Measurements from ENCODE around the gene ABCF1. TPM values are rescaled to one million over a fixed set of nuclear protein-coding genes. Genes with fewer than 3 reads are reported as not detected.

The ABCF1 gene
- total and polyA plus RNA-seq, 9 of the 15 experiments (the other 6 are each of a cell fraction or from before 2014, with no cell fraction given) = 41.6 to 193 (median 102) TPM

DNA sequence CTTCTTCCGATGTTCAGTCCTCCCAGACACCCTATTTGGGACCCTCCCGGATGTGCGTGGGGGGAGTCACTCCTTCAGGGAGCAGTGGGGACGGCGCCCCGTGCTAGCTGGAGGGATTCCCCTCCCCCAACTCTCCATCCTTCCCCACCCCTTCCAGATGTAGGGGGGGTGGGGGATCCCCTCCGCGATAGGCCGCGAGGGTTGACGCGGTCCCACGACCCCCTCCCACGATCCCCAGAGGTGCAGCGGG, 15.5 kb upstream of the ABCF1 start (continued):
- TF ChIP-seq ZNF324 (CRISPR knock-in tag; IDR thresholded peaks at IDR 0.05) (no peak), MITF (IDR thresholded peaks at IDR 0.05) (no peak), CC2D1A (IDR thresholded peaks at IDR 0.05) (no peak), SIN3A (IDR thresholded peaks at IDR 0.05; ENCODE audit: borderline replicate concordance in 2 of 2, control insufficient read depth in 1 of 2, low read depth in 2 of 2, low read length in 2 of 2) (peak; percentile 87 to 88; a peak in 3 of 4 replicates), TOE1 (IDR thresholded peaks at IDR 0.05; ENCODE audit: borderline replicate concordance) (no peak), TOE1 (CRISPR knock-in tag; IDR thresholded peaks at IDR 0.05; ENCODE audit: borderline replicate concordance, low read depth) (no peak), RCOR1 (IDR thresholded peaks at IDR 0.05; ENCODE audit: borderline replicate concordance in 1 of 2, low read depth in 2 of 2, low read length in 2 of 2) (no peak), ZBTB7A (IDR thresholded peaks at IDR 0.05; ENCODE audit: borderline replicate concordance, control insufficient read depth, low read depth, low read length) (no peak), ARID1B (IDR thresholded peaks at IDR 0.05) (no peak), DEAF1 (CRISPR knock-in tag; IDR thresholded peaks at IDR 0.05) (no peak), HLTF (IDR thresholded peaks at IDR 0.05) (no peak), OTX1 (CRISPR knock-in tag; IDR thresholded peaks at IDR 0.05) (no peak), ETV5 (CRISPR knock-in tag; IDR thresholded peaks at IDR 0.05; ENCODE audit: low read depth) (no peak), ZNF165 (CRISPR knock-in tag; IDR thresholded peaks at IDR 0.05; ENCODE audit: borderline replicate concordance) (no peak), JUNB (CRISPR knock-in tag; conservative IDR thresholded peaks at IDR 0.05) (no peak), ETV1 (tag; conservative IDR thresholded peaks at IDR 0.05; ENCODE audit: low read depth) (peak; percentile 4; the same call in 1 of the 2 replicates), CREBBP (IDR thresholded peaks at IDR 0.05; ENCODE audit: low read depth, low read length) (no peak), NFIX (CRISPR knock-in tag; IDR thresholded peaks at IDR 0.05; ENCODE audit: low read depth) (no peak), NFYB (IDR thresholded peaks at IDR 0.05; ENCODE audit: extremely low read depth, insufficient read length) (no peak), SMAD4 (CRISPR knock-in tag; conservative IDR thresholded peaks at IDR 0.05) (no peak), ZNF699 (CRISPR knock-in tag; IDR thresholded peaks at IDR 0.05; ENCODE audit: insufficient replicate concordance) (no peak), PTRF (tag; IDR thresholded peaks at IDR 0.05) (no peak), MTA2 (IDR thresholded peaks at IDR 0.05; ENCODE audit: low read depth) (no peak)
- TF ChIP-seq, protein P1, sequence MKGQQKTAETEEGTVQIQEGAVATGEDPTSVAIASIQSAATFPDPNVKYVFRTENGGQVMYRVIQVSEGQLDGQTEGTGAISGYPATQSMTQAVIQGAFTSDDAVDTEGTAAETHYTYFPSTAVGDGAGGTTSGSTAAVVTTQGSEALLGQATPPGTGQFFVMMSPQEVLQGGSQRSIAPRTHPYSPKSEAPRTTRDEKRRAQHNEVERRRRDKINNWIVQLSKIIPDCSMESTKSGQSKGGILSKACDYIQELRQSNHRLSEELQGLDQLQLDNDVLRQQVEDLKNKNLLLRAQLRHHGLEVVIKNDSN (CRISPR knock-in tag; IDR thresholded peaks at IDR 0.05) = 0 out of 2 replicates have a peak, but pooled peaks have one; percentile 33
- TF ChIP-seq, protein P2, sequence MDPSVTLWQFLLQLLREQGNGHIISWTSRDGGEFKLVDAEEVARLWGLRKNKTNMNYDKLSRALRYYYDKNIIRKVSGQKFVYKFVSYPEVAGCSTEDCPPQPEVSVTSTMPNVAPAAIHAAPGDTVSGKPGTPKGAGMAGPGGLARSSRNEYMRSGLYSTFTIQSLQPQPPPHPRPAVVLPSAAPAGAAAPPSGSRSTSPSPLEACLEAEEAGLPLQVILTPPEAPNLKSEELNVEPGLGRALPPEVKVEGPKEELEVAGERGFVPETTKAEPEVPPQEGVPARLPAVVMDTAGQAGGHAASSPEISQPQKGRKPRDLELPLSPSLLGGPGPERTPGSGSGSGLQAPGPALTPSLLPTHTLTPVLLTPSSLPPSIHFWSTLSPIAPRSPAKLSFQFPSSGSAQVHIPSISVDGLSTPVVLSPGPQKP (CRISPR knock-in tag; IDR thresholded peaks at IDR 0.05) = no peak

Measured in K562 (cell line).